Keratinocyte (primary cell): ENCODE results near the gene MAP2K5.

Source experiments
- CTCF ChIP-seq, 3 experiments: IDR thresholded peaks in 1 of 3; conservative IDR thresholded peaks in 1 of 3; optimal IDR thresholded peaks in 1 of 3; 2 replicates in 2 of 3; 3 replicates in 1 of 3; pipeline versions ENCODE3 to v1.5.1; 2011; ENCODE audit warnings: low read length in 3 of 3, mild to moderate bottlenecking in 3 of 3, moderate library complexity in 2 of 3, control low read depth in 1 of 3, inconsistent platforms in 1 of 3; ENCODE audit not compliant: insufficient read depth in 2 of 3; ENCODE audit errors: extremely low read depth in 1 of 3
- EZH2 ChIP-seq: IDR thresholded peaks from one replicate; pipeline ENCODE4 v1.6.1; 2012; ENCODE audit warnings: inconsistent platforms, mild to moderate bottlenecking, low read length, moderate library complexity

- TF ChIP-seq CTCF (optimal IDR thresholded peaks at IDR 0.05 in 1 of 3, IDR thresholded peaks at IDR 0.05 in 1 of 3, conservative IDR thresholded peaks at IDR 0.05 in 1 of 3; ENCODE audit: extremely low read depth in 1 of 3, insufficient read depth in 2 of 3, low read length in 3 of 3) (no peak), EZH2 (no peak)
Observed at GRCh38 chr15:67515557-67515956, 26.9 kb upstream of the MAP2K5 start.
